SU-DHL-6 (cell line): ENCODE data around the gene KLHDC8B.
"Not testable (repeated sequence)": the region's sequence is repeated elsewhere in the genome, so short reads cannot be mapped to it uniquely, and the experiment has no call there.

Experiments used
- H2AFZ ChIP-seq: fragments of 200-600 bp; sonication (generic); 2 replicates; pipeline ENCODE4 v1.6.1; 2014; ENCODE audit warnings: low read depth, mild to moderate bottlenecking, moderate library complexity, mixed read lengths, antibody characterized with exemption, low read length; ENCODE audit not compliant: severe bottlenecking
- H3F3A ChIP-seq: fragments of 200-600 bp; shearing (Covaris generic); 2 replicates; pipeline ENCODE4 v1.6.0; 2016; ENCODE audit warnings: antibody characterized with exemption, mild to moderate bottlenecking; ENCODE audit not compliant: insufficient read depth
- H3K27ac ChIP-seq: fragments of 200-600 bp; sonication (generic); 2 replicates; pipeline ENCODE4 v1.5.1; 2016; ENCODE audit warnings: low read depth, mild to moderate bottlenecking, low read length, moderate library complexity, mixed read lengths
- H3K27me3 ChIP-seq: fragments of 200-600 bp; sonication (generic), shearing (Covaris generic); 2 replicates; pipeline ENCODE4 v1.6.0; 2014; ENCODE audit warnings: mild to moderate bottlenecking, low read length
- H3K36me3 ChIP-seq: fragments of 200-600 bp; sonication (generic); 2 replicates; pipeline ENCODE4 v1.6.1; 2014; ENCODE audit warnings: mild to moderate bottlenecking, low read length, mixed read lengths
- H3K4me2 ChIP-seq: fragments of 300-600, 200-600 bp; shearing (Covaris generic), sonication (generic); 2 replicates; pipeline ENCODE4 v1.6.0; 2014; ENCODE audit warnings: low read length, low read depth, mild to moderate bottlenecking; ENCODE audit not compliant: poor library complexity, severe bottlenecking
- H3K4me3 ChIP-seq: fragments of 200-600 bp; sonication (generic); 2 replicates; pipeline ENCODE4 v1.5.1; 2014; ENCODE audit warnings: antibody characterized with exemption, low read length, mild to moderate bottlenecking, mixed read lengths; ENCODE audit not compliant: insufficient read depth, poor library complexity, severe bottlenecking
- H3K79me2 ChIP-seq: fragments of 200-600 bp; sonication (generic); 2 replicates; pipeline ENCODE4 v1.6.1; 2014; ENCODE audit warnings: mild to moderate bottlenecking, low read length, moderate library complexity; ENCODE audit not compliant: insufficient read depth
- H3K9ac ChIP-seq: fragments of 200-600 bp; sonication (generic); 2 replicates; pipeline ENCODE4 v1.7.0; 2014; ENCODE audit warnings: mild to moderate bottlenecking, low read length
- H3K9me2 ChIP-seq: fragments of 200-600 bp; sonication (generic); replicated peaks from 2 replicates; pipeline ENCODE4 v1.6.1; 2014; ENCODE audit warnings: low read length; ENCODE audit not compliant: insufficient read depth
- H3K9me3 ChIP-seq: fragments of 200-600 bp; sonication (generic); 2 replicates; pipeline ENCODE4 v1.6.1; 2014; ENCODE audit warnings: low read length, mixed read lengths; ENCODE audit not compliant: insufficient read depth
- H4K20me1 ChIP-seq: fragments of 200-600 bp; sonication (generic); 2 replicates; pipeline ENCODE4 v1.6.1; 2014; ENCODE audit warnings: low read depth, mild to moderate bottlenecking, antibody characterized with exemption, low read length, moderate library complexity, mixed read lengths
- EZH2phosphoT487 ChIP-seq: fragments of 200-600 bp; sonication (generic), shearing (Covaris generic); conservative IDR thresholded peaks from 2 replicates; pipeline ENCODE4 v1.6.1; 2018; ENCODE audit warnings: mild to moderate bottlenecking, antibody characterized with exemption, low read length, moderate library complexity, mixed read lengths
- TF ChIP-seq, protein P1 (sequence below): fragments of 200-600 bp; sonication (generic); IDR thresholded peaks from one replicate; pipeline ENCODE4 v1.5.1; 2017; ENCODE audit warnings: antibody characterized with exemption, mild to moderate bottlenecking, low read length, moderate library complexity; ENCODE audit not compliant: insufficient read depth, poor library complexity, severe bottlenecking

Gene KLHDC8B

DNA sequence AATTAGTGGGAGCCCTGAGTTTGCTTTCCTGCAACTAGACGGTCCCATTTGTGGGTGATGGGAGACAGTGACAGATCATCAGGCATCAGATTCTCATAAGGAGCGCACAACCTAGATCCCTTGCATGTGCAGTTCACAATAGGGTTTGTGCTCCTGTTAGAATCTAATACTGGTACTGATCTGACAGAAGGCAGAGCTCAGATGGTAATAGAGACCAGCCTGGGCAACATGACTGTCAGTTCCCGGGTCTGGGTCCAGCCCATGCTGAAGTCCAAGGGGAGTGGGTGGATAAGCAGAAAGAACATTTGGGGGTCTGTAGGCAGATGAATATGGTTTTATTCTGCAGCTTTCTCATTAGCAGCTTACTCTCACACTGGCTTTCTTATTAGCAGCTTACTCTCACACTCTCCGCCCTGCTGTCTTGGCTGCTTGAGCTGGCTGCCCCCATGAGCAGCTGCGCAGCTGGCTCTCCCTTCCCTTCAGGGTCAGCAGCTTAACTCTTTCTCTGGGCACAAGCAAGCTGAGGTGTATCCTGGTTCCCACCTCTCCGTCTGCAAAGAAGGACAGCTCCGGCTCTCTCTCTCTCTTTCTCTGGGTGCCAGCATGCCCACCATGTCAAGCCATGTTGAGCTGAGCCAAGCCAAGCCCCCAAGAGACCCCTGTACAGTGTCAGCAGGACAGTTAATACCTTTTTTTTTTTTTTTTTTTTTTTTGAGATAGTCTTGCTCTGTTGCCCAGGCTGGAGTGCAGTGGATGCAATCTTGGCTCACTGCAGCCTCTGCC lies 46.5 kb downstream of the KLHDC8B start:
- H3F3A ChIP-seq, result no peaks in the 10 kb centered on the region
- H3K9ac ChIP-seq, result no peak overlapping the region
- no peaks in the 10 kb centered on the region for H3K79me2 ChIP-seq
- H3K27me3 ChIP-seq, result no peaks in the 10 kb centered on the region
- no peak overlapping the region for H3K4me3 ChIP-seq
- H2AFZ ChIP-seq, result no peak overlapping the region
- H3K4me2 ChIP-seq, result no peak overlapping the region
- no peaks in the 10 kb centered on the region for H3K9me2 ChIP-seq
- H4K20me1 ChIP-seq, result no peaks in the 10 kb centered on the region
- TF ChIP-seq, protein P1, sequence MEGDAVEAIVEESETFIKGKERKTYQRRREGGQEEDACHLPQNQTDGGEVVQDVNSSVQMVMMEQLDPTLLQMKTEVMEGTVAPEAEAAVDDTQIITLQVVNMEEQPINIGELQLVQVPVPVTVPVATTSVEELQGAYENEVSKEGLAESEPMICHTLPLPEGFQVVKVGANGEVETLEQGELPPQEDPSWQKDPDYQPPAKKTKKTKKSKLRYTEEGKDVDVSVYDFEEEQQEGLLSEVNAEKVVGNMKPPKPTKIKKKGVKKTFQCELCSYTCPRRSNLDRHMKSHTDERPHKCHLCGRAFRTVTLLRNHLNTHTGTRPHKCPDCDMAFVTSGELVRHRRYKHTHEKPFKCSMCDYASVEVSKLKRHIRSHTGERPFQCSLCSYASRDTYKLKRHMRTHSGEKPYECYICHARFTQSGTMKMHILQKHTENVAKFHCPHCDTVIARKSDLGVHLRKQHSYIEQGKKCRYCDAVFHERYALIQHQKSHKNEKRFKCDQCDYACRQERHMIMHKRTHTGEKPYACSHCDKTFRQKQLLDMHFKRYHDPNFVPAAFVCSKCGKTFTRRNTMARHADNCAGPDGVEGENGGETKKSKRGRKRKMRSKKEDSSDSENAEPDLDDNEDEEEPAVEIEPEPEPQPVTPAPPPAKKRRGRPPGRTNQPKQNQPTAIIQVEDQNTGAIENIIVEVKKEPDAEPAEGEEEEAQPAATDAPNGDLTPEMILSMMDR, result no peak
- TF ChIP-seq EZH2phosphoT487, result no peak
- H3K9me3 ChIP-seq, result no peaks in the 10 kb centered on the region
- H3K27ac ChIP-seq, result no peak overlapping the region
- no peaks in the 10 kb centered on the region for H3K36me3 ChIP-seq

DNA sequence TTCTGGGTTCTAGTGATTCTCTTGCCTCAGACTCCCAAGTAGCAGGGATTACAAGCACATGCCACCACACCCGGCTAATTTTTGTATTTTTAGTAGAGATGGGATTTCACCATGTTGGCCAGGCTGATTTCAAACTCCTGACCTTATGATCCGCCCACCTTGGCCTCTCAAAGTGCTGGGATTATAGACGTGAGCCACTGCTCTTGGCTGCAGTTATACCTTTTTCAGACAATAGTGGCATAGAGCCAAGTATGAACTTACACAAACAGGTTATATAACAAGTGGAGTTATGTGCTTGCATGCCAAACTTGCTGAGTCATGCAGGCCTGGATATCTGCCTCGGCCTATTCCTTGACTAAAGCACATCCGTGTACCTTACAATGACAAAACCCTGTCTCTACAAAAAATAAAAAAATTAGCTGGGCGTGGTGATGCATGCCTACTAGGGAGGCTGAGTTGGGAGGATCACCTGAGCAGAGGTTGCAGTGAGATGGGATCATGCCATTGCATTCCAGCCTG lies 47.1 kb downstream of the KLHDC8B start:
- not testable (repeated sequence) for H2AFZ ChIP-seq, H3K9ac ChIP-seq, H3K9me2 ChIP-seq, H3K36me3 ChIP-seq, H4K20me1 ChIP-seq, H3K4me3 ChIP-seq, H3K27ac ChIP-seq, H3K27me3 ChIP-seq, H3K4me2 ChIP-seq, H3K9me3 ChIP-seq, H3K79me2 ChIP-seq, H3F3A ChIP-seq

DNA sequence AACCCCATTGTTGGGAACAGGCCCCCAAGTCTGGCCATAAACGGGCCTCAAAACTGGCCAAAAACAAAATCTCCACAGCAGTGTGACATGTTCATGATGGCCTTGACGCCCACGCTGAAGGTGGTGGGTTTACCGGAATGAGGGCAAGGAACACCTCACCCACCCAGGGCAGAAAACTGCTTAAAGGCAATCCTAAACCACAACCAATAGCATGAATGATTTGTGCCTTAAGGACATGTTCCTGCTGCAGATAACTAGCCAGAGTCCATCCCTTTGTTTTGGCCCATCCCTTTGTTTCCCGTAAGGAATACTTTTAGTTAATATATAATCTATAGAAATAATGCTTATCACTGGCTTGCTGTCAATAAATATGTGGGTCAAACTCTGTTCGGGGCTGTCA lies 47.7 kb downstream of the KLHDC8B start:
- no peaks in the 10 kb centered on the region for H4K20me1 ChIP-seq
- no peak overlapping the region for H3K9ac ChIP-seq
- H3K79me2 ChIP-seq, result no peaks in the 10 kb centered on the region
- TF ChIP-seq, protein P1, result no peak
- TF ChIP-seq EZH2phosphoT487, result no peak
- H3K4me3 ChIP-seq, result no peak overlapping the region
- no peak overlapping the region for H3K4me2 ChIP-seq
- H3K27me3 ChIP-seq, result no peaks in the 10 kb centered on the region
- no peak overlapping the region for H3K27ac ChIP-seq
- H2AFZ ChIP-seq, result no peak overlapping the region
- H3F3A ChIP-seq, result no peaks in the 10 kb centered on the region
- H3K9me3 ChIP-seq, result no peaks in the 10 kb centered on the region
- no peaks in the 10 kb centered on the region for H3K36me3 ChIP-seq
- no peaks in the 10 kb centered on the region for H3K9me2 ChIP-seq

DNA sequence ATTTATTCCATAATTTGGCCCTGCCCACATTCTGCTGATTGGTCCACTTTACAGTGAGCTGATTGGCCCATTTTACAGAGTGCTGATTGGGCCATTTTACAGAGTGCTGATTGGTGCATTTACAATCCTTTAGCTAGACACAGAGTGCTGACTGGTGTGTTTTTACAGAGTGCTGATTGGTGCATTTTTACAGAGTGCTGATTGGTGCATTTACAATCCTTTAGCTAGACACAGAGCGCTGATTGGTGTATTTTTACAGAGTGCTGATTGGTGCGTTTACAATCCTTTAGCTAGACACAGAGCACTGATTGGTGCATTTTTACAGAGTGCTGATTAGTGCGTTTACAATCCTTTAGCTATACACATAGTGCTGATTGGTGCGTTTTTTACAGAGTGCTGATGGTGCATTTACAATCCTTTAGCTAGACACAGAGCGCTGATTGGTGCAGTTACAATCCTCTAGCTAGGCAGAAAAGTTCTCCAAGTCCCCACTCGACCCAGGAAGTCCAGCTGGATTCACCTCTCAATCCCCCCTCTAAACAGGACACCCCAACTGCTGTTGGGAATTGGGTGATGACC lies 49.7 kb downstream of the KLHDC8B start:
- H2AFZ ChIP-seq, H3K9me3 ChIP-seq, H3K9me2 ChIP-seq, H3K79me2 ChIP-seq, H3K27ac ChIP-seq, H3K4me3 ChIP-seq, H3K4me2 ChIP-seq, H3K36me3 ChIP-seq, H3K27me3 ChIP-seq, H4K20me1 ChIP-seq, H3K9ac ChIP-seq, H3F3A ChIP-seq: not testable (repeated sequence)
